Measurements from ENCODE around the gene GDPGP1.
"Not testable (repeated sequence)": the region's sequence is repeated elsewhere in the genome, so short reads cannot be mapped to it uniquely, and the experiment has no call there.

The GDPGP1 gene

DNA sequence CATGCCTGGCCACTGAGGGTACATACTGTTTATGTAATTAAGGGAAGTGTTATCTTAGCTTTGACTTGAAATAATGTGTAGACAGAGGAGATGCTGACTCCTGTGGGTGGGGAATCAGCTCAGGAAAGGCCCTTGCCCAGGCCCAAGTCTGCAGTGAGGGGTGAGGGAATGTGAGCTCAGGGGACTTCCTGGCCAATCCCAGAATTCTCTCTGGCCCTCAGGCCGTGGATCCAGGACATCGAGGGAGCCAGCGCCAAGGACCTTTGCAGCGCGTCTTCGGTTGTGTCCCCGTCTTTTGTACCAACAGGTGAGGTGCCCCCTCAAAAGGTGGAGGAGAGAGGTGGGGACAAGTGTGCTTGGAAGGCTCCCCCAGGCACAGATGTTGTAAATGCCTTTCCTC, 6.7 kb upstream of the GDPGP1 start:
- DNase-seq: no peak

DNA sequence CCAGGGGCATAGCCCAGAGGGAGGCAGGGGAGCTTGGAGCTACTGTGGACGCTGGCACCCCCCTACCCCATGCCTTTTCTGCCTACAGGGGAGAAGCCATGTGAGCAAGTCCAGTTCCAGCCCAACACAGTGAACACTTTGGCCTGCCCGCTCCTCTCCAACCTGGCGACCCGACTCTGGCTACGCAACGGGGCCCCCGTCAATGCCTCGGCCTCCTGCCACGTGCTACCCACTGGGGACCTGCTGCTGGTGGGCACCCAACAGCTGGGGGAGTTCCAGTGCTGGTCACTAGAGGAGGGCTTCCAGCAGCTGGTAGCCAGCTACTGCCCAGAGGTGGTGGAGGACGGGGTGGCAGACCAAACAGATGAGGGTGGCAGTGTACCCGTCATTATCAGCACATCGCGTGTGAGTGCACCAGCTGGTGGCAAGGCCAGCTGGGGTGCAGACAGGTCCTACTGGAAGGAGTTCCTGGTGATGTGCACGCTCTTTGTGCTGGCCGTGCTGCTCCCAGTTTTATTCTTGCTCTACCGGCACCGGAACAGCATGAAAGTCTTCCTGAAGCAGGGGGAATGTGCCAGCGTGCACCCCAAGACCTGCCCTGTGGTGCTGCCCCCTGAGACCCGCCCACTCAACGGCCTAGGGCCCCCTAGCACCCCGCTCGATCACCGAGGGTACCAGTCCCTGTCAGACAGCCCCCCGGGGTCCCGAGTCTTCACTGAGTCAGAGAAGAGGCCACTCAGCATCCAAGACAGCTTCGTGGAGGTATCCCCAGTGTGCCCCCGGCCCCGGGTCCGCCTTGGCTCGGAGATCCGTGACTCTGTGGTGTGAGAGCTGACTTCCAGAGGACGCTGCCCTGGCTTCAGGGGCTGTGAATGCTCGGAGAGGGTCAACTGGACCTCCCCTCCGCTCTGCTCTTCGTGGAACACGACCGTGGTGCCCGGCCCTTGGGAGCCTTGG, 5.9 kb upstream of the GDPGP1 start:
- no peak for DNase-seq

DNA sequence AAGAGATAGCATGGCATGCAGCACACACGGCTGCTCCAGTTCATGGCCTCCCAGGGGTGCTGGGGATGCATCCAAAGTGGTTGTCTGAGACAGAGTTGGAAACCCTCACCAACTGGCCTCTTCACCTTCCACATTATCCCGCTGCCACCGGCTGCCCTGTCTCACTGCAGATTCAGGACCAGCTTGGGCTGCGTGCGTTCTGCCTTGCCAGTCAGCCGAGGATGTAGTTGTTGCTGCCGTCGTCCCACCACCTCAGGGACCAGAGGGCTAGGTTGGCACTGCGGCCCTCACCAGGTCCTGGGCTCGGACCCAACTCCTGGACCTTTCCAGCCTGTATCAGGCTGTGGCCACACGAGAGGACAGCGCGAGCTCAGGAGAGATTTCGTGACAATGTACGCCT, 5.0 kb upstream of the GDPGP1 start:
- no peak for DNase-seq

DNA sequence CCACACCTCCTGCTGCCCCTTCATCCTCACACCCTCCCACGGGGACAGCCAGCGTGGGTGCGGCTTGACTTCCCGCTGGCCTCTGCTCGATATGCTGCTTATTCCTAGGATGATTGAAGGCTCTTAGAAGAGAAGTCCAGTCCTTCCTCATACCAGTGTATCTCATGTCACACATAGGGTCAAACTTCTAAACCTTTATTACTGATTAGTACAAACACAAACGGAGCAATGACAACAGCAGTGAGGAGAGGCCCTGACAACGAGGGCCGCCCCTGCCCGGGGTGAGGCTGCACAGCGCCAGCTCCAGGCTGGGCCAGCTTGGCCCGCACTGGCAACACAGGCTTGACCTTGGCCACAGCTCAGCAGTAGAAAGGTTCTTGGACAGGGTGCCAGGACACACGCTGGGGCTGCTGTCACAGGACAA, 3.9 kb upstream of the GDPGP1 start:
- no peak for DNase-seq

DNA sequence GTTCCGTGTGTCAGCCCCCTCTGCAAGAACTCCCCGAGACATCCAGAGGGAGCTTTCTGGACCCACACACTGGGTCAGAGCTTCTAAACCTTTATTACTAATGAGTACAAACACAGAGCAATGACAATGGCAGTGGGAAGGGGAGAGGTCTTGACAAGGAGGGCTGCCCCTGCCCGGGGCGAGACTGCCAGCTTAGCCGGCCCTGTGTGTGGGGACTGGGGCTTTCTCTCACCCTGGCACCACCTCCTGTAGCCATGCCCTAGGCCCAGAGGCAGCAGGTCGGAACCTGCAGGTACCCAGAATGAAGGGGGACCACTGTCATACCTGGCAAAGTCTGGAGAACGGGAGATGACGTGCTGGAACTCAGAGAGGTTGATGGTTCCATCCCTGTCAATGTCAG, 3.4 kb upstream of the GDPGP1 start:
- DNase-seq: no peak

DNA sequence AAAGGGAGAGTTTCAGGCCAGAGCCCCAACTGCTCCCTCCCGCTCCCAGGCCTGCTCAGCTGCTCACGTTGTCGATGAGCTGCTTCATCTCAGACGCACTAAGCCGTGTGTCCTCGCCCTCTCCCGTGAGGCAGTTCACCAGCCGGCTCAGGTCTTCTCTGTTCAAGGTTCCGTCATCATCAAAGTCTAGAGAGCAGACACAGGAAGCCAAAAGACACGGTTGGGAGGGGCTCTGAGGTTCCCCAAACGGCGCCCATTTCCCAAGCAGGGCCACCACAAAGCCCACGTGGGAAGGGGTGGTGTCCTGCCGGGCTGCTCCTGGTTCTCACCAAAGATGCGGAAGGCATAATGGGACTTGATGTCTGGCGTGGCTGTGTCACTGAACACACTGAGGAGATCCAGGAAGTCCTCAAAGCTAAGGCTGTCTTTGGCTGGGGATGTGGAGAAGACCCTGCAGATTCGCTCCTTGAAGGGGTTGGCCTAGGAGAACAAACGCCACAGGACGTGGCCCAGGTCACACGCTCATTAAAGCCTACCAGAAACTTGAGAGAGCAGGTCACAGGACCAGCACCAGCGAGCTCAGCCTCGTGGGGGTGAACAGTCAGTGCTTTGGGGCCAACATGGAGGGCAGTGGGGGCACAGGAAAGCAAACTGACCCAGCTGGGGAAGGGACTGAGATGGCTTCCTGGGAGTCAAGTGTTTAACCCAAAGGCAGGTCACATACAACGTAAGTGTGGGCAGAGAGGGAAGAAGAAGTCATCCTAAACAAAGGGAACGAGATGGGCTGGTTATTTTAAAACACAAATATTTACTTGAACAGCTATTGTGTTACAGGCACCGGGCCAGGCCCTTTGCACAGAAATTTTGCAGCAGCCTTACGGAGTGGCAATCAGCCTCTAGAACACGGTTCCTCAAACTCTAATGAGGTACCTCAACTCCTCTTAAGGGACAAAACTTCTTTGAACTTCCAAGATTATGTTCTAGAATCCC, 2.7 kb upstream of the GDPGP1 start:
- peak; percentile 22 to 68 (median 47) for DNase-seq

DNA sequence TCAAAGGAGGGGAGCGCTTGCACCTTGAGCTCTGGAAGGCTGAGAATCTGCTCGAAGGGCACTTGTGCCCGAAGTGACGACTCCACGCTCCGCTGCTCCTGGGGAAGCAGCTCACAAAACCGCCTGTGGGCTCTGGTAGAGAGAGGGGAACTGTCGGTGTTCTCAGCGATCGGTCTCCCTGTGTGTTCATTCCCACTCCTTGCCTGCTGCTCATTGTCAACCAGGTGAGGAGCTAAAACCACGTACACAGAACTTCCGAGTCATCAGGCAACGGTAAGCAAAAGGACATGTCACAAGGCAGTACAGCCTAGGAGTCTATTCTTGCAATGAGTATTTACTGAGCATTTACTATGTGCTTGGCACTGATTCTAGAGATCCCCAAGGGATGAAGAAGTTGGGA, 1.8 kb upstream of the GDPGP1 start:
- DNase-seq: no peak

DNA sequence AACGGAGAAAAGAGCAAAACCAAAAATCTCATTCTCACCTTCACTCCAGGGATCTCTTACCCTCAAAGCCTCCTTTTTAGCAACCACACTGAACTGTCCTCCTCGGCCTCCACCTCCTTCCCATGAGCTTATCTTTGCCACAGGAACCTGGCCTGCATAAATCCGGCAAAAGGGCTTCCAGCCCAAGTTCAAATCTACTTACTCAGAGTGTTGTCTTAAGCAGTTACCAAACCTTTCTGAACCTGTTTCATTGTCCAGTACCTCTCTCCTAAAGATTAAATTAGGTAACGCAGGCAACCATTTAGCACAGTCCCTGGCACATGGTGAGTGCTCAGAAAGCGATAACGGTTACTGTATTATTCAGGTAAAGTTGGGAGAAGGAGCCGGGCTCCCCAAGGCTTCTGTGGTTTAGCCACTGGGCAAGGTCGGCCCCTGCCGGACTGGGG, 1.0 kb upstream of the GDPGP1 start:
- no peak for DNase-seq

DNA sequence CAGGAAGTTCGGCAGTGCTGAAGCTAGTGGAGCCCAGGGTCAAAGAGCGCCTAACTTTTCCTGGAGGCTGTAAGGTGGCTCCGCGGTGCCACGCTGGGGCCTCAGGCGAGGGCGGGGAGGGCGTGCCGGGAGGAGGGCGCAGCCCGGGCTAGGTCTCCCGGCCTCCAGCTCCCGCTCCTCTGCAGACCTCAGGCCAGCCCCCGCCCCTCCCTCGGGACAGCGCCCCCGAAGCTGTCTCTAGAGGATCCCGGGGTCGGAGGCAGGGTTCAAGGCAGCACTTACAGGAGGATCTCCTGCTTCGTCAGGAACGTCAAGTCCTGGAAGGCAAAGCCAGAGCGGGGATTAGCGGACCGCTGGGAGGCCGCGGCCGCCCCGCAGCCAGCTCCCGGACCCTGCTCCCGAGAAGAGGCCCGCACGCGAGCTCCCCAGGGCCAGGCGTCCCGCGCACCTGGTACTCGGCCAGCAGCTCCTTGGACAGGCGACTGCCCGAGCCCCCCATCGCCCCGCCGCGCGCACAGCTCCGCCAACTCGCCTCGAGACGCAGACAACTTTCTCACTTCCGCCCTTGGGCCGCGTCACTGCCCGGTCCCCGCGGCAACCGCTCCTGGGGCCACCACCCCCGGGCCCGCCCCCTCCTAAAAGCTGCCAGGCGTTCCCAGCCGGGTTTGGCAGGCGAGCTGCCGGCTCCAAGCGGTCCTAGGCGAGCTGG, 468 bp upstream of the GDPGP1 start, which contains the start of gene CIB1:
TSS of gene CIB1 (minus strand) at position 555 of the 709 bp plus-strand sequence. CDS start at position 499, 56 bp downstream.
- DNase-seq: peak; percentile 46 to 94 (median 92)

DNA sequence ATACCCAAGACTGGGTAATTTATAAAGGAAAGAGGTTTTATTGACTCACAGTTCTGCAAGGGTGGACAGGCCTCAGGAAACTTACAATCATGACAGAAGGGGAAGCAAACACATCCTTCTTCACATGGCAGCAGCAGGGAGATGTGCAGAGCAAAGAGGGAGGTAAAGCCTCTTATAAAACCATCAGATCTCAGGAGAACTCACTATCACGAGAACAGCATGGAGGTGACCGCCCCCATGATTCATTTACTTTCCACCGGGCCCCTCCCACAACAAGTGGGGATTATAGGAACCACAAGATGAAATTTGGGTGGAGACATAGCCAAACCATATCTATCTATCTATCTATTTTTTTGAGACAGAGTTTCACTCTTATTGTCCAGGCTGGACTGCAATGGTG, 5.4 kb downstream of the GDPGP1 start:
- DNase-seq: no peak

DNA sequence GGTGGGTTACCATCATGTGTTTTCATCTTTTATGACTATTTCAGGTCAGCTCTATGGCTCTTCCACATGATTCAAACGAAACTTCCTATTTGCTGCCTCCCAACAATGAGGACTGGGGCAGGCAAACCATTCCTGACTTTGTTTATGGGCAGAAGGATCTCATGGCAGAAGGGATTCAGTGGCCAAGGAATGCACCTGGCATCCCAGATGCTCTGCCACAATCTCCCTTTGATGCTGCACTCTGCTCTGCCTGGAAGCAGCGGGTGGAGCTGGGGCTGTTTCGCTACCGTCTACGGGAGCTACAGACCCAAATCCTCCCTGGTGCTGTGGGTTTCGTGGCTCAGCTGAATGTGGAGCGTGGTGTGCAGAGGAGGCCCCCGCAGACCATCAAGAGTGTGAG, 6.8 kb downstream of the GDPGP1 start:
- no peak for DNase-seq

DNA sequence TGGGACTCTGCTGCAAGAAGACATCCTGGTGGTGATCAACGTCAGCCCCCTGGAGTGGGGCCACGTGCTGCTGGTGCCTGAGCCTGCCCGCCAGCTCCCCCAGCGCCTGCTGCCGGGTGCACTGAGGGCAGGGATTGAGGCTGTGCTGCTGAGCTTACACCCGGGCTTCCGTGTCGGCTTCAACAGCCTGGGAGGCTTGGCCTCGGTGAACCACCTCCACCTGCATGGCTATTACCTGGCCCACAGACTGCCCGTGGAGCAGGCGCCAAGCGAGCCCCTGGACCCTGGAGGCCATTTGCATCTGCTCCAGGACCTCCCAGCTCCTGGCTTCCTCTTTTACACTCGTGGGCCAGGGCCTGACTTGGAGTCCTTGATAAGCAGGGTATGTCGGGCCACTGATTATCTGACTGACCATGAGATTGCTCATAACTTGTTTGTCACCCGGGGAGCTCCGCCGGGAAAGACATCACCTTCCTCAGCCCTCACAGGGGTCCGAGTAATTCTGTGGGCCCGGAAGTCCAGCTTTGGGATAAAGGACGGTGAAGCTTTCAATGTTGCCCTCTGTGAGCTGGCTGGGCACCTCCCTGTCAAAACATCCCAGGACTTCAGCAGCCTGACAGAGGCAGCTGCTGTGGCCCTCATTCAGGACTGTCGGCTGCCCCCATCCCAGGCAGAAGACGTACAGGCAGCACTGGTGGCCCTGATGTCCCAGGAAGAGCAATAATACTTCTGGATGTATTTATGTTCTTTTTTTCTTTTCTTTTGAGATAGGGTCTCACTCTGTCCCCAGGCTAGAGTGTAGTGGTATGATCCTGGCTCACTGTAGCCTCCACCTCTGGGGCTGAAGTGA, 7.6 kb downstream of the GDPGP1 start:
- DNase-seq: no peak

DNA sequence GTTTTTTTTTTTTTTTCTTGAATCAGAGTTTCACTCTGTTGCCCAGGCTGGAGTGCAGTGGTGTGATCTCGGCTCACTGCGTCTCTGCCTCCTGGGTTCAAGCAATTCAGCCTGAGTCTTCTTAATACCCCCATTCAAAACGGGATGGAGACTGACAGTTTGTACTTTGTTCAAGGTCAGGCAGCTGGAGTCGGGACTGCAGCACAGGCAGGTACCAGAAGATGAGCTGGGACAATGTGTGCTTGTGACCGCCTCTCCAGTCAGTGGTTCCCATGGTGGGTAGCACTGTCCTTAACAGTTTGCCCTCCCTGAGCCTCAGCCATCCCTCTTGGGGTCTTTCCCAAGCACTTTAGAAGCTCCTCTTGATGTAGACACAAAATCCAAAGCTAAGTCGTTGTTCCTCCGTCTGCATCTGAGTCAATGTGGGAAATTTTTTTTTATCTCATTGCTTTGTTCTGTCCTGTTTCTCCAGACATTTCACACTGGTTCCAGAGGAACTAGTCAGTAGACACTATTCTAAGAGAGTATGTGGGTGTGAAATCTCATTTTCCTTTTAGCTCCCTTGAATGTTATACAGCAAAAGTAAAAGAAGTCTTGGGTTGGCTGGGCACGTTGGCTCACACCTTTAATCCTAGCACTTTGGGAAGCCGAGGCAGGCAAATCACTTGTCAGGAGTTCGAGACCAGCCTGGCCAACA, 10.1 kb downstream of the GDPGP1 start:
- DNase-seq: no peak

DNA sequence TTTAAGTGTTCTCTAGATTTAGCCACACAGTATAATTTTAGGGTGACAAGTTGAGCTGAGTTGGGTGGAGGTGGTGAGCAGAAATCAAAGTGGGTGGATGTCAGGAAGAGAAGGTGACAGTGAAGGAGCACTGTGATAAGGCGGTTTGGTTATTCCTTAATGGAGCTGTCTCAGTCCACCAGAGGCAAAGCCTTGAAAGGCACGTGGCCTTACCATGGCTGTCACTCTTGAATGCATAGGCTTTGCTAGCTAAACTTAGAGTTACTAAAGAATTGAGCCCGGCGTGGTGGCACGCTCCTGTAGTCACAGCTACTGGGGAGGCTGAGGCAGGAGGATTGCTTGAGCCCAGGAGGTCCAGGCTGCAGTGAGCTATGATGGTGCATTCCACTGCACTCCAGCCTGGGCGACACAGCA, 14.8 kb downstream of the GDPGP1 start:
- no peak for DNase-seq

DNA sequence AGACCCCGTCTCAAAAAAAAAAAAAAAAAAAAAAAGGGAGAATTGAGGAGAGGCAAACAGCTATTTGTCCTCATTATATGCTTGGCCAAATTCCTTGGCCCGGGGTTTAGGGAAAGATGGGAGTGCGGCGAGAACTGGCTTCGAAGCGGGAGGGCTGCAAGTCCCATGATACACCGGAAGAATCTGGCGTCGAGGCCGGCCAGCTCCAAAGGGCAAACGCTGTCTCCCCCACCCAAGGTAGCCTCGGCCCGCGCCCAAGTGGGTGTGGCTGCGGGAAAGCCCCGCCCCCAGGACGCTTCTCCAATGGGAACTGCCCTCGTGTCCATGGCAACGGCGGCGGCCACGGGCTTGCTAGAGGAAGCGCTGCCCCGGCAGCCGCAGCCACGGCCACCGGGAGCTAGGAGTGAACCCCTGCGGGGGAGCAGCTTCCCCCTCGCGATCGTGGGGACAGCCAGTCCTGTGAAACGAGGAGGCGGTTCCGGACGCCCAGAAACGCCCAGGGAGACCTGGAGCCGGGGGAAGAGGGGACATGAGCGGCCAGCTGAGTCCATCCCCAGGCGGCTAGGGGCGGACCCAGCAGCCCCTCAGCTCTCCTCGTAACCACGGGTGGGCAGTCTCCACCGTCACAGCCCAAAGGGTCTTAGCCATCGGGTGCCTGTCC, 15.3 kb downstream of the GDPGP1 start, which contains the start of gene TTLL13:
TSS of gene TTLL13 (plus strand) at position 354 of the 661 bp plus-strand sequence. CDS start 1,075 bp downstream, outside the sequence.
- peak in 3 of 4 experiments; percentile 38 to 70 (median 57) for DNase-seq

DNA sequence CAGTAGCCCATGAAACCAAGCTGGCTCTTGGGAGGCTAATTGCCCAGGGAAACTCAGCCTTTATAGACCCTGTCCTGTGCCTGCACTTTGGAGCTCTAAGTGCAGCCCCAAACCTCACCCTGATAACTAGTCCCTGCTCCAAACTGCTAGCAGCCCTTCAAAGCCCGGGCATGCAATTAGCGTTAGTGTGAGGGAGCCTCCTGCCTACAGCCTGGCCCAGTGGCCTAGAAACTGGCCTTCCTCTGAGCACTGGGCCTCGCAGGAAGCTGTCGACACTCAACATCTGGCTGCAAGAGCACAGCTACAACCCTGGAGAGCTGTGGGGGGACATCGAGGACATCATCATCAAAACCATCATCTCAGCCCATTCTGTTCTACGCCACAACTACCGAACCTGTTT, 23.8 kb downstream of the GDPGP1 start:
- DNase-seq: no peak

DNA sequence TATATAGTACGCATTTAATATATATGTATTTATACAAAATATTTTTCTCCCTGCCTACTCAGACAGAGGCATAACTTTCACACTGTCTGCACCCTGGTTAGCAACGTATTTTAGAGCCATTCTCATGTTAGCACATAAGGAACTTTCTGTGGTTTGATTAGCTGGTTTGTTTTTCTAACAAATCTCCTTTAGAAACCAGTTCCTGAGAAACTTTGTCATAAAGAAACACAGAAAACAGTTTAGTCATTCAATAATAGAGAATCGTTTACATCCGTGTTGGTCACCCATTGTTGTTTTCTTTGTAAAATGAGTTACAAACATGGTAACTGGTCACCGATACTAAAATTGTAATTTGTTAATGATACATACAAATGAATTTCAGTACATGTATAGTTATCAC, 25.5 kb downstream of the GDPGP1 start:
- no peak for DNase-seq

DNA sequence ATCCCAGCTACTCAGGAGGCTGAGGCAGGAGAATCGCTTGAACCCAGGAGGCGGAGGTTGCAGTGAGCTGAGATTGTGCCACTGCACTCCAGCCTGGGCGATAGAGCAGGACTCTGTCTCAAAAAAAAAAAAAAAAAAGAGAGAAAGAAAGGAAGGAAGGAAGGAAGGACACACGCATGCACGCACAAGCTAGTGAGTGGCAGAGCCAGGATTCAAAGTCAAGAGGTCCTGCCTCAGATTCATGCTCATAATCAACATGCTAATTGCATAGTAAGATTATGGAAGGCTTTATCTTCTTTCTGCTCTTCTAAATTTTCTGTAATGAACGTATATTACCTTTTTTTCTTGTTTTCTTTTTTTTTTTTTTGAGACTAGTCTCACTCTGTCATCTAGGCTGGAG, 26.7 kb downstream of the GDPGP1 start:
- DNase-seq: not testable (repeated sequence)

DNA sequence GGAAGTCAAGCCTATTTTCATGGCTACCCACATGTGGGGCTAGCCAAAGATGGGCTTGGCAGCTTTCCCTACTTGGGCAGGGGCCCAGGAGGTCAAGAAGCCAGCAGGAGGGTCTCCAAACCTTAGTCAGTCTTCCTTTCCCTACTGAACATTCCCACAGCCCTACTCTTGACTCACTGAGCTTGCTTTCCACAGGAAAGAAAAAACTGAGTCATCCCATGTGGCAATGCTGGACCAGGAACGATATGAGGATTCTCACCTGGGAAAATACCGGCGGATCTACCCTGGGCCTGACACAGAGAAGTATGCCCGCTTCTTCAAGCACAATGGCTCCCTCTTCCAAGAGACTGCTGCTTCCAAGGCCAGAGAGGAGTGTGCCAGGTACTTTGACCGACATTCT, 27.8 kb downstream of the GDPGP1 start:
- no peak for DNase-seq

DNA sequence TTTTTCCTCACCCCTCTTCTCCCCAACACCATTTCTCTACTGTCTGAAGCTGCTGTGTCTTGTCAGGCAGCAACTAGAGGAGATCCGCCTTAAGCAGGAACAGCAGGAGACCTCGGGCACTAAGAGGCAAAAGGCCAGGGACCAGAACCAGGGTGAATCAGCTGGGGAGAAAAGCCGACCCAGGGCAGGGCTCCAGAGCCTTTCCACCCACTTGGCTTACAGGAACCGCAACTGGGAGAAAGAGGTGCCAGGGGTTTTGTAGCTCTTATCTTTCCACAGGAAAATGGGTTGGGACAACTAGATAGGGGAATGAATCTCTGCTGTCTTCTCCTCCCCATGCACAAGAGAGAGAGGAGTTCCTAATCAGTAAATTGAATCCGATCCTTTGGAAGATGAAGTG, 28.4 kb downstream of the GDPGP1 start:
- DNase-seq: no peak

Measured in activated CD4-positive, CD25-positive, alpha-beta regulatory T cell (primary cell).